Measurements from ENCODE around the gene BRIX1. TPM values are rescaled to one million over a fixed set of nuclear protein-coding genes. Genes with fewer than 3 reads are reported as not detected.

Gene BRIX1
- polyA plus RNA-seq, 1 donor (not counting 4 experiments of a cell fraction or from before 2014, with no cell fraction given) = 63.0 TPM

DNA sequence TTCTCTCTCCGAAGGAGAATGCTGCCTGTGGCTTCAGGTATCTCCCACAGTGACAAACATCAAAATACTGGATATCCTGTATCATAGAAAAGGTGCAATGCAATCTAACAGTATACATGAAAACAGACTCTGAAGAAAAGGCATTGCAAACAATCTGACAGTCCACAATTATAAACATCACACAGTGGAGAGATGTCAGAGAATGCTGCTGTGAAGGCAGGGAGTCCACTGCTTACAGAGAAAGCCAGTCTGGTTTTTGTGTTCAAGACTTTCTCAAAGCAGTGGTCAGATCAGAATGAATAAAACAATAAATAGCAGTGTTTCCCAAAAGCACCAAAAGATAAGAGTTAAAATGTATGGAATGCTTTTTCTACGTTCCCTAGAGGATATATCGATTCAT is 47.9 kb upstream of the BRIX1 start:
- no peaks in the 10 kb centered on the region for H3K9me1 ChIP-seq (ENCODE audit: control insufficient read depth, extremely low read depth, insufficient read depth, low read length)
- H4K20me1 ChIP-seq (ENCODE audit: control insufficient read depth, extremely low read depth, insufficient read depth, low read length) = no peaks in the 10 kb centered on the region
- H3K27me3 ChIP-seq (ENCODE audit: control insufficient read depth, extremely low read depth, insufficient read depth, low read length) = no peaks in the 10 kb centered on the region
- no peak overlapping the region for H3K9ac ChIP-seq (ENCODE audit: control insufficient read depth, extremely low read depth, insufficient read depth, low read length)
- no peak overlapping the region for H3K4me2 ChIP-seq (ENCODE audit: control insufficient read depth, extremely low read depth, insufficient read depth, low read depth, low read length)
- dilution Hi-C loops (cut with MboI; ENCODE audit: extremely low pct_ligation_motif_present, low sequenced_read_pairs) = no loop called here
- no peaks in the 10 kb centered on the region for H3K36me3 ChIP-seq (ENCODE audit: control insufficient read depth in 2 of 2, extremely low read depth in 1 of 2, insufficient read depth in 2 of 2, low read length in 2 of 2)
- no peak for TF ChIP-seq EZH2 (IDR thresholded peaks at IDR 0.05; ENCODE audit: low read length)
- TF ChIP-seq, protein P1, sequence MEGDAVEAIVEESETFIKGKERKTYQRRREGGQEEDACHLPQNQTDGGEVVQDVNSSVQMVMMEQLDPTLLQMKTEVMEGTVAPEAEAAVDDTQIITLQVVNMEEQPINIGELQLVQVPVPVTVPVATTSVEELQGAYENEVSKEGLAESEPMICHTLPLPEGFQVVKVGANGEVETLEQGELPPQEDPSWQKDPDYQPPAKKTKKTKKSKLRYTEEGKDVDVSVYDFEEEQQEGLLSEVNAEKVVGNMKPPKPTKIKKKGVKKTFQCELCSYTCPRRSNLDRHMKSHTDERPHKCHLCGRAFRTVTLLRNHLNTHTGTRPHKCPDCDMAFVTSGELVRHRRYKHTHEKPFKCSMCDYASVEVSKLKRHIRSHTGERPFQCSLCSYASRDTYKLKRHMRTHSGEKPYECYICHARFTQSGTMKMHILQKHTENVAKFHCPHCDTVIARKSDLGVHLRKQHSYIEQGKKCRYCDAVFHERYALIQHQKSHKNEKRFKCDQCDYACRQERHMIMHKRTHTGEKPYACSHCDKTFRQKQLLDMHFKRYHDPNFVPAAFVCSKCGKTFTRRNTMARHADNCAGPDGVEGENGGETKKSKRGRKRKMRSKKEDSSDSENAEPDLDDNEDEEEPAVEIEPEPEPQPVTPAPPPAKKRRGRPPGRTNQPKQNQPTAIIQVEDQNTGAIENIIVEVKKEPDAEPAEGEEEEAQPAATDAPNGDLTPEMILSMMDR (optimal IDR thresholded peaks at IDR 0.05 in 1 of 3, IDR thresholded peaks at IDR 0.05 in 1 of 3, conservative IDR thresholded peaks at IDR 0.05 in 1 of 3; ENCODE audit: extremely low read depth in 1 of 3, insufficient read depth in 2 of 3, low read length in 3 of 3) = no peak
- no peak overlapping the region for H3K4me3 ChIP-seq (ENCODE audit: control insufficient read depth in 2 of 3, extremely low read depth in 1 of 3, insufficient read depth in 2 of 3, low read depth in 1 of 3, low read length in 3 of 3)
- FAIRE-seq = no peak
- H3K27ac ChIP-seq (ENCODE audit: control insufficient read depth, insufficient read depth, low read length) = no peak overlapping the region
- H3K9me3 ChIP-seq (ENCODE audit: control insufficient read depth, low read depth, low read length) = no peaks in the 10 kb centered on the region
- DNase-seq (ENCODE audit: low read depth, low spot score) = no peak
- no peaks in the 10 kb centered on the region for H3K79me2 ChIP-seq (ENCODE audit: control insufficient read depth, insufficient read depth, low read length)
- H3K4me1 ChIP-seq (ENCODE audit: control insufficient read depth, extremely low read depth, insufficient read depth, low read length) = no peaks in the 10 kb centered on the region
- H2AFZ ChIP-seq (ENCODE audit: control insufficient read depth, low read length) = no peak overlapping the region

DNA sequence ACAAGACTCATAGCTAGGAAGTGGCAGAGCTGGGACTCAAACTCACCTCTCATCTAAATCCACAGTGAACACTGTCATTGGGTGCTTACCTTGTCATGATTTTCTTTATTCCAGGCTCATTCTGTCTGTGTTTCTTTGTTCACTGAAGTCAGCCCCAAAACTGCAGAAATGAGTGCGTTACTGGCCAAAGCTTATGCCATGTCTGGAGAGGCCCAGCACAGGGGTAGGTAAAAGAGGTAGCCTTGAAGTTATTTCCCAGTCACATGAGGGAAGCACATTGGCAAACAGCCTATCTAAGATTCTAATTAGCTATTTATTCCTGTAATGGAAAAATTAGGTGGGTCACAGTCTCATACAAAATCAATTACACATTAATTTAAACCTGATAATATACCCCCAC is 46.7 kb upstream of the BRIX1 start:
- H3K9me1 ChIP-seq (ENCODE audit: control insufficient read depth, extremely low read depth, insufficient read depth, low read length) = no peaks in the 10 kb centered on the region
- no peaks in the 10 kb centered on the region for H3K79me2 ChIP-seq (ENCODE audit: control insufficient read depth, insufficient read depth, low read length)
- no peaks in the 10 kb centered on the region for H3K9me3 ChIP-seq (ENCODE audit: control insufficient read depth, low read depth, low read length)
- H3K27ac ChIP-seq (ENCODE audit: control insufficient read depth, insufficient read depth, low read length) = no peak overlapping the region
- TF ChIP-seq, protein P1 (optimal IDR thresholded peaks at IDR 0.05 in 1 of 3, IDR thresholded peaks at IDR 0.05 in 1 of 3, conservative IDR thresholded peaks at IDR 0.05 in 1 of 3; ENCODE audit: extremely low read depth in 1 of 3, insufficient read depth in 2 of 3, low read length in 3 of 3) = no peak
- TF ChIP-seq EZH2 (IDR thresholded peaks at IDR 0.05; ENCODE audit: low read length) = no peak
- FAIRE-seq (no peak), DNase-seq (ENCODE audit: low read depth, low spot score) (no peak)
- H2AFZ ChIP-seq (ENCODE audit: control insufficient read depth, low read length) = no peak overlapping the region
- no peak overlapping the region for H3K4me2 ChIP-seq (ENCODE audit: control insufficient read depth, extremely low read depth, insufficient read depth, low read depth, low read length)
- H3K4me1 ChIP-seq (ENCODE audit: control insufficient read depth, extremely low read depth, insufficient read depth, low read length) = no peaks in the 10 kb centered on the region
- no peaks in the 10 kb centered on the region for H4K20me1 ChIP-seq (ENCODE audit: control insufficient read depth, extremely low read depth, insufficient read depth, low read length)
- H3K27me3 ChIP-seq (ENCODE audit: control insufficient read depth, extremely low read depth, insufficient read depth, low read length) = no peaks in the 10 kb centered on the region
- dilution Hi-C loops (cut with MboI; ENCODE audit: extremely low pct_ligation_motif_present, low sequenced_read_pairs) = no loop called here
- no peak overlapping the region for H3K4me3 ChIP-seq (ENCODE audit: control insufficient read depth in 2 of 3, extremely low read depth in 1 of 3, insufficient read depth in 2 of 3, low read depth in 1 of 3, low read length in 3 of 3)
- no peak overlapping the region for H3K9ac ChIP-seq (ENCODE audit: control insufficient read depth, extremely low read depth, insufficient read depth, low read length)
- no peaks in the 10 kb centered on the region for H3K36me3 ChIP-seq (ENCODE audit: control insufficient read depth in 2 of 2, extremely low read depth in 1 of 2, insufficient read depth in 2 of 2, low read length in 2 of 2)

Data from keratinocyte (primary cell).